ENCODE measurements around the gene RNF17. TPM values are rescaled to one million over a fixed set of nuclear protein-coding genes. Genes with fewer than 3 reads are reported as not detected.

The RNF17 gene
- total RNA-seq, 1 donor from 2014 or later: not detected

GRCh38 chr13:24925318-24926231 lies 161.6 kb downstream of the RNF17 start:
- no peak for ATAC-seq
- intact Hi-C loops (cut with DNase I): no loop called here

DNA sequence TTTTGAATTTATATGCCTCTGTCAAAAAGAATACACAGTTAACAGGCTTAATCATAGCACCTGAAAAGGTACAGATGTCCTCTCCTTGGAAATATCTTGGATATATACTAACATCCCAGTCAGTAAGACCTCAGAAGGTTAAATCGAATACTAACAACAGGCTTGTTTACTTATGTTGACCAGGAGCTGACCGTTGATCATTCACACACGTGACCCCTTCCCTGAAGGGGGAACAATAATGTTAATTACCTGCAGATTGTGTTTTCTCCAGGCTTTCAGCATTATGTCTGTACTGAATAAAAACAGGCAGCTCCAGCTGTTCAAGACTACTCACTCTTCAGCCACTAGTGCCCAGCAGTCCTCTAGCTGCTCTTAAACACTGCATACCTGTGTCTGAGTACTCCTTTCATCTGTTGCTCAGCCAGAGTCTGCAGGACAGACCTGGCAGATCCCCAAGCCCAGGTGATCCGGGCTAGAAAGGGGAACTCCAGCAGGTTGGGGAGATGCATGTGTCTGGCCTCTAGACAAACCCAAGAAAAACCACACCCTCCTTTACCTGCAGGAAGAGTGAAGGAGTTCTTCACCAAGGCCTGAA lies 163.9 kb downstream of the RNF17 start:
- DNase-seq (ENCODE audit: missing footprints) (no peak), ATAC-seq (no peak)
- intact Hi-C loops (cut with DNase I): no loop called here

More at GRCh38 chr13:24925318-24926231, 161.6 kb downstream of the RNF17 start:
- no peak for DNase-seq (ENCODE audit: missing footprints)

- no peak for ATAC-seq
- intact Hi-C loops (cut with DNase I): no loop called here
- DNase-seq (ENCODE audit: missing footprints): no peak
Measured at GRCh38 chr13:24929196-24929595, 165.2 kb downstream of the RNF17 start.

Other genes starting within 250 kb of the RNF17 start
- not detected for gene ATP12A, start 83.8 kb upstream of the RNF17 start, total RNA-seq